GM18517 (cell line): ENCODE measurements around the gene TANC1.
A peak's percentile ranks its signal among the peaks of the same experiment; 100 is the strongest.

Source experiments
- ATAC-seq: cut with Tn5 transposase; IDR thresholded peaks from one replicate; pipeline ENCODE4 v1.9.1; 2021; ENCODE audit warnings: mild to moderate bottlenecking, moderate library complexity; ENCODE audit not compliant: unreplicated experiment

Gene TANC1

DNA sequence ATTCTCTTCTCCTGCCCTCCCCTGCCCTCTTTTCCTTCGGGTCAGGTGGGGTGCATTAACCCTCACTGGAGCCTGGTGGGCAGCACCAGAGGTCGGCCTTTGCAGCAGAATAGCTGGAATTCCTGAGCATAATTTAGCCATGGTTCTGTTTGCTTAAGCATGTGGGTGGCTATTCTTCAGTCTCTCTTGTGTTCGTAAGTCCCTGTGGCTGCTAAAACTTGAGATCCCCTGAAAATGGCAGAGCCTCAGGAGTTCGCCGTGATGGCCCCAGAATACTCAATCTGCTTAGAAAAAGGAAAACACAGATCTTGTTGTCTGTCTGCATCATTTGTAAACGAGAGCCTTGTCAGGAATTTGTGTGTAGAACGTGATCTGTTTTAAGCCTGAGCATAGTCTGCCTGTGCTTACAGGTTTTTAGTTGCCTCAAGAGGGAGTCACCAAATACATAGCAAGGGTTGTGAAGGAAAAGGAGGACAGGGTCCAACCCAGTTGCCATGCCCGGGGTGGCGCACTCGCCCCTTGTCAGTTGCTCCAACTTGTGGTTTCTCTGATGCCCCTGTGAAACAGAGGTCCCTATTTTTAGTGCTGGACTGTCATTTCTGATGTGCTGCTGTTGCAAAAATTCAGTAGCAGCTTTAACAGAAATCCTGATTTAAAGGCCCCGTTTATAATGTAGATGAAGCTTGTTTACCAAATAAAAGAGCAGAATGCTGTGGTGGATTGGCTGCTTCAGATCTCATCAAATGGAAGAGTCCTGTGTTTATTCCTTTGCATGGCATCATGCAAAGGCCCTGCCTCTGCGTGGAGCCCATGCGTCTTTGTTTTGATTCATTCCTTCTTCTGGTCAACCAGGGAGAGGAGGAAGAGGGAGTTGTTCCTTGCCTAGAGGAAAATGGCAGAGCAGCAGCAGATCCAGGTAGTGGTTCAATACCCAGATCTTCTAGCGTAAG, 243.3 kb downstream of the TANC1 start:
- no peak for ATAC-seq

DNA sequence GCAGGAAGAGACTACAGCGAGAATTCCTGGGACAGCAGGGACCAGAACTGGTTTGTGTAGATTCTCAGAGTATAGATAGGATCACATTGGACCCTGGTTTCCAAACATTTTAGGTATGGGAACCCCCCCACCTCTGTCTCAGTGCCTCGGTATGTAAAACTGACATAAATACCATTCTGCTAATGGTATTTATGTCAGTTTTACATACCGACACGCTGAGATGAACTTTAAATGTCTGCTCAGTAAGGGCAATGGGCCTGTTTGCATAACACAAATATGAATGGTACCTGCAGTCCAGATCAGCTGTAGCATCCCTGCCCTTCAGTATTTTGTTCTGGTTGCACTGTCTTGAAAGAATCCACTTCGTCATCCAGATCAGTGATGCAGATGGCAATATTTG, 244.9 kb downstream of the TANC1 start:
- no peak for ATAC-seq

DNA sequence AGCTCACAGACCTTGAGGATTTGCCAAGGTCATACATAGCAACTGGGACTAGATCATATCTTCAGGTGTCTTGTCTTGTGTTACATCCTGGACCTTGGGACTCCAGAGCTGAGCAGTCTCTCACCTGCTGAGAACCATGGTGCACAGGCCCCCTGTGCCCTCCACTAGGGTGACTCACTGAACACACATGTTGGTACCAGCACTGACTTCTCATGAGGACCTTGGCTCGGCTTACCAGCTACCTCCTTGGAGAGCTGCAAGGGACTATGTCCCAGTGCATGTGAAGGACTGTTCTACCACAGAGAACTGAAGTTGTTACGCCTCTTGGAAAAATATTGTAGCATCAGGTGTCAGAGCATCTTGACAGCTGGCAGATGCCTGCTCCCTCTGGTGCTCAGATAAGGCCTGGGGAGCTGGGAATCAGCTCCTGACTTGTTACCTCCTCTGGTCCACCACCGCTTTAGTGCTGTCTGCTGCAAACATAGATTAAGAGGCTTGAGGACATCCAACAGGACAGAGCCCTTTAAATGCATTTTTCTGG, 246.0 kb downstream of the TANC1 start:
- no peak for ATAC-seq

DNA sequence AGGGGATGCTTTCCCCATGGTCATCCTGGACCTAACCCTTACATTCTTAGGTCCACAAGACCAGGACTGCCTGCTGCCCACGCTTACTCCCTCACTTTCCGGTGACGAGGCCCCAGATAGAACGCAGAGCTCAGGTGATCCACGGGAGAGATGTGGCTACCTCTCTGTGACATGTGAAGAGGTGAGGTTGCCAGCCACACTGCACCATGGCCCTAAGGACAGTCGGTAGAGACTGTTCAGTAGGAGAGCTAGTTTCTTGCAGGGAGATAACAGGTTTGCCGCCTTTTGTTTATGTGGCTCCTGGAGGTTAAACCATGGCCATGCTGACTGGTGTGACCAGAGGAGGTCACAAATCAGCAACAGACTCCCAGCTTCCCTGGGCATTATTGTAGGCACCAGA, 246.7 kb downstream of the TANC1 start:
- no peak for ATAC-seq

DNA sequence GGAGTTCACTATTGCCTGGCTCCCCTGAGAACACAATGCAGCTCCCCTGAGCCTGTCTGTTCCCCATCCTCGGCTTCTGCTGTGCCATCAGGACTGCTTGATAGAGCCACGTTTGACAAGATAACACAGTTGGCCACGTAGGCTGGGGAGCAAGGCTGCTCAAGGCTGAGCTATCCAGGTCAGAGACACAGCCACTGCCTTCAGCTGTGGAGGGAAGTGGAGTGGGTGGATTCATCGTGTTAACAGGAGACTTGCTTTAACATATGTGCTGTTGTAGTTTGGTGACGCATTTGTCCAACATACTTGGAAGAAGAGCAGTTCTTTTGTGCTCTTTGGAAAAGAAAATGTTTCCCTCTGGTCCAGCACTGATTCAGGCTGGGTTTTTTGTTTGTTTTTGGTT, 249.2 kb downstream of the TANC1 start:
- no peak for ATAC-seq

DNA sequence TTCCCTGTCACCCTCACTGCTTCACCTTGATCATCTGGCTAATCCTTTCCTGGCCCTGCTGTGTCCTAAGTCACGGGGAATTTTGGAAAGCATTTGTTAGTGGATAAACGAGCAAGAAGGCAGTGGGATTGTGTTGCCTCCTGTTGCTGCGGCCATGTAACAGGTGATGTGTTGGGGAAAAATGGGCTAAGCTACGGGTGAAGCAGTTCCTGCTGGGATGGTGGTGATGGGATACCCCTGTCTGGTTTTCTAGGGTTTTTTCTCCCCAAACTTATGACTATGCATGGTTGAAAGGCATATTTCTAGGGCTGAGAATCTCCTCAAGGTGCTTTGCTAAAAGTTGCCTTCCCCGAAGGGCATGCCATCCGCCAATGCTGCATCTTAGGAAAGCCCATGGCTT, 249.9 kb downstream of the TANC1 start:
- no peak for ATAC-seq

DNA sequence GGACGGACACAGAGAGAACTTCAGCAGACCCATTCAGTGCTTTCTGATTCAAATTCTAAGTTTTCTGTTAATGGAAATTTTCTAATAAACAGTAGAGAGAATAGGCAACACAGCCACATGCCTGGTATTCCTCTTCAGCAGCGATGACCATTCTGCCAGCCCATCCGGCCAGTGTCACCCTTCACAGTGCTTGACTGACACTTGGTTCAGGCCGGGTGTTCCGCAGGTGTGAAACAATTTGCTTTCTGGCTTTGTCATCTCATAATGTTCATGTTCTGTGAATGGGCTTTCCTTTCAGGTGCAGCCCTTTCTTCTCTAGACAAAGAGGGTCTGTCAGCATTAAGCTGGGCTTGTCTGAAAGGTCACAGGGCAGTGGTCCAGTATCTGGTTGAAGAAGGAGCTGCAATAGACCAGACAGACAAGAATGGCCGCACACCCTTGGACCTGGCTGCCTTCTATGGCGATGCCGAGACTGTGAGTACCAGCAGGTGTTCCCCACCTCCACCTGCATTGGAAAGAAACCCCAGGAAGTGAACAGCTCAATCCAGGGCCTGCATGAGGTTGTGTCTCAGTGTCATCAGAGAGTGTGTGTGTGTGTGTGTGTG, 251.1 kb downstream of the TANC1 start:
- ATAC-seq, result no peak

DNA sequence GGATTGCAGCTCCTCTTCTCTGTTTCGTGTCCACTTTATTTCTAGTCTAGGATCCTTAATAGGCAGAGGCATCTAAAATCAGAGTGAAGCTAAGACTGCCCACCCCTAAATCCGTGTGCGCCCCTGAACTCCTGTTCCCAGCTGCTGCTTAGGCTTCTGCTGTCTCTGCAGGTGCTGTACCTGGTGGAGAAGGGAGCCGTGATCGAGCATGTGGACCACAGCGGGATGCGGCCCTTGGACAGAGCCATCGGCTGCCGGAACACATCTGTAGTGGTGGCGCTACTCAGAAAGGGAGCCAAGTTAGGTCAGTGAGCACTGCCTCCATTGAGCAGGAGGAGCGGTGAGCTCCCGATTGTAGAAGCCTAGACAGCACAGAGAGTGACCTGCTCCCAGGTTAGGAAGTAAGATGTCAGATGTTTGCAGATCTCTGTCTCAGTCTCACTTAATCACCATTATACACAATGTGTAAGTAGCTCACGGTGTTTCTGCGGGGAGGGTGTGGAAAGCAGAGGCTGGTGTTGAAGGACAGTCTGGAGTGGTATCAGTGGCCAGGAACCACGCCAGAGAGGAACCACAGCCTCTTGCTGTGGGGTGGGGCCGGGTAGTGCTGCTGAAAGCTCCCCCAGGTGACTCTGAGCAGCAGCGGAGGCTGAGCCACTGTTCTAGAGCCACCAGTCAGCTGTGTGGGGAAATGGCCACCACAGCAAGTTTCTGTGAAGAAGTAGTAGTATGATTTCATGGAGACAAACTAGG, 255.8 kb downstream of the TANC1 start:
- ATAC-seq, result no peak

DNA sequence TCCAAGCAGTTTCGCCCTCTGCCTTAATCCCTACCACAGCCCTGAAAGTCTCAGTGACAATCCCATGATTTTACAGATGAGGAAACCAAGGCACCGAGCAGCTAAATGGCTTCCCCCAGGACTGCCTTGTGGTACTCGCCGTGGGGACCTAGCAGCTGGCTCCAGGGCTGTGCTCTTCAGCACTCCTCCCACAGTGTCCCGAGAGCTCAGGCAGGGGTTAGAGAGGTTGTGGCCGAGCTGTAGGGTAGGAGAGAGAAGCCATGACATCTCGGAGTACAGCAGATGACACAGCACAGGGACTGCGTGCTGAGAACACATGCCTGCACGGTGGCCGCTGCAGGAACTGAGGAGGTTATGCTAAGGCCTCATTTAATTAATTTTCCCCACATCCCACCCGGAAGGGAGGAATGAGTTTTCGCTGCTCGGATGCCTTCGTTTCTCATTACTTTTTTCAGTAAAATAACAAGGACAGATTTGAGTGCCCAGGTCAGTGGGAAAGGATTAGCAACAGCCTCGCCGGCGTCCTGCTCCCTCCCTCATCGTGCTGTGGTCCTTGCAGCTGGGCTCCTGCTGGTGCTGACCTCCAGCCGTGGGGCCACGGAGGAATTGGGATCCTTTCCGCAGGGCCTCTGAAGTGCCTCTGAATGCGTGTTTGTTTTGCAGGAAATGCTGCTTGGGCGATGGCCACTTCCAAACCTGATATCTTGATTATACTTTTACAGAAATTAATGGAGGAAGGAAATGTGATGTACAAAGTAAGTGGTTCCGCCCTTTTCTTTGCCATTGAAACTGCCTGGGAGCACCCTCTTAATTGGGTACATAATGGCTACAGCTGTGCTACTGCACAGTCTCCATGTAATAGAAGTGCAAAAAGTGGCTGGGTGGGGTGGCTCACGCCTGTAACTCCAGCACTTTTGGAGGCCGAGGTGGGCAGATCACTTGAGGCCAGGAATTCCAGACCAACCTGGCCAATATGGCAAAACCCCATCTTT, 256.9 kb downstream of the TANC1 start:
- no peak for ATAC-seq

DNA sequence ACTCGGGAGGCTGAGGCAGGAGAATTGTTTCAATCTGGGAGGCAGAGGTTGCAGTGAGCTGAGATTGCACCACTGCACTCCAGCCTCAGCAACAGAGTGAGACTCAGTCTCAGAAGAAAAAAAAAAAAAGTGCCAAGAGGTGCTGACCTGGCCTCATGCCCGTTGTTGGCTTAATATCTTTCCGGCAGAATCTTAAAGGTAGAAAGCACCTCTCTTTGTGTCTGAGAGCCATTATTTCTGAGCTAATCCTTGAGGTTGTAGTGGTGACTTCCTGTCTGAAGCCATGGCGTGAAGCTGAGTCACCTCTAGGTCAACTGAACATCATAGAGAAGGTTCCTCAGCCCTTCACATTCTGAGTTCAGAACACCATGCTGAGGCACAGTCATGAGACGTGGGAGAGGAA, 257.6 kb downstream of the TANC1 start:
- peak; percentile 43 for ATAC-seq

DNA sequence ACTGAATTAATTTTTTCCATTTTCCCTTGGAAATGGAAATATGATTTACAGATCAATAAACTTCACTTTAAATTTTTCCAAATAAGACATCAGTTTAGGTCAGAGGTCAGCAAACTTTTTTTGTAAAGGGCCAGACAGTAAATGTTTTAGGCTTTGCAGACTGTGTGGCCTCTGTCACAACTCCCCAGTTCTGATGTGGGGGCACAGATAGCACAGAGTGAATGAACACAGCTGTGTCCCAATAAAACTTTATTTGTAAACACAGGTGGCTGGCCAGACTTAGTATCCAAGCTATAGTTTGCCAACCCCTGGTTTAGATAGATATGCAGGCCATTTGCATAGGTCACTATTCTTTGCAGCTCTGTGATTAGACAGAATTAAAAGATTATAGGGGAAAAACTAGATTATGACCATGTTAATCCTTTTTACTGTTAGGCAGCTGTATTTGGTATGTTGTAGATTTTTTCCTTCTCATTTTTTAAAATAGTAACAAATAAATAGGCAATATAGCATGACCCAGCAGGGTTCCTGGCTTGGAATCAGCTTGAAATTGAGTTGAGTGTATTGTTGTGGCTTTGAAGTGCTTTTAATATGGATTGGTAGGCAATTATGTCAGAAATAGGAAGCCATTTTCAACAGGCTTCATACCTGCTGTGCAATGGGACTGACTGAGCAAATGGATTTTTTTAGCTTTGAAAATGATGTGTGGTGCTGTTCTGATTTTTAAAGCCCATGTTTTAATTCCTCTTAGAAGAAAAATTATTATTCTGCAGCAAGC, 258.4 kb downstream of the TANC1 start:
- no peak for ATAC-seq

DNA sequence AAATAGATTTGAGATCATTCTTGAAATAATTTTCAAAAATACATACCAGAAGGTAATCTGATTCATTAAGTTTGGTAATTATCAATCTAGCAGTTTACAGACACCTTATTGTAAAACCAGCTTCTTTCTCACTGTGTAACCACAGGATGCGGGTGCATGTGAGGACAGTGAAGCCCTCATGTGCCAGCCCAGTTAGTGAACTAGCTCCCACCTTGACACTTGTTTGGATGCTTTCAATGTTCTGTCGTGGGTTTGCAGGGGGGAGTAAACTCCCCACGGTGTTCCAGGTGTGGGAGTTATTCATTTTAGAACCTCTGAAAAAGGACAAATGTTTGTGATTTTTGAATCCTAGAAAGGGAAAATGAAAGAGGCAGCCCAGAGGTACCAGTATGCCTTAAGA, 259.0 kb downstream of the TANC1 start:
- ATAC-seq, result no peak

DNA sequence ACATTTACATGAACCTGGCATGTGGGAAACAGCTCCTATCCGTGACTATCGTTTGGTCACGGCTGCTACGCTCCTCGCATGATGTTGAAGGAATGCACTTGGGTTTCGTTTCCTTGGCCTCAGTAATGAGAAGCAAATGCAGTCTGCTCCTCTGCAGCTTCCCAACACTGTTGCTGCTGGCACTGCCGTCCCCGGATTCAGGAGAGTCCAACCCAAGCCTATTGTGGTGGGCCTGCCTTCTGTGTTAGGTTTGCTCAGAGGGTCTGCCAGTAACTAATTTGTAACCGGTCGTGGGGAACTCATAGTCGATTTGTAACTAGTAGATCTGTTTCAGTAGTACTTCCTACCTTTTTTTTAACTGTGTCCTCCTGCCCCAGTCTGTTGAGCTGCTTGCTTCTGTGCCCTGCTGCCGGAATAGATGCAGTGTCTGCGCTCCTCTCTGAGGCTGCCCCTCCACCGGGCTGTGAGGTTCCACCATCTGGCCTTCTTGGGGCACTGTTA, 259.7 kb downstream of the TANC1 start:
- ATAC-seq, result no peak

DNA sequence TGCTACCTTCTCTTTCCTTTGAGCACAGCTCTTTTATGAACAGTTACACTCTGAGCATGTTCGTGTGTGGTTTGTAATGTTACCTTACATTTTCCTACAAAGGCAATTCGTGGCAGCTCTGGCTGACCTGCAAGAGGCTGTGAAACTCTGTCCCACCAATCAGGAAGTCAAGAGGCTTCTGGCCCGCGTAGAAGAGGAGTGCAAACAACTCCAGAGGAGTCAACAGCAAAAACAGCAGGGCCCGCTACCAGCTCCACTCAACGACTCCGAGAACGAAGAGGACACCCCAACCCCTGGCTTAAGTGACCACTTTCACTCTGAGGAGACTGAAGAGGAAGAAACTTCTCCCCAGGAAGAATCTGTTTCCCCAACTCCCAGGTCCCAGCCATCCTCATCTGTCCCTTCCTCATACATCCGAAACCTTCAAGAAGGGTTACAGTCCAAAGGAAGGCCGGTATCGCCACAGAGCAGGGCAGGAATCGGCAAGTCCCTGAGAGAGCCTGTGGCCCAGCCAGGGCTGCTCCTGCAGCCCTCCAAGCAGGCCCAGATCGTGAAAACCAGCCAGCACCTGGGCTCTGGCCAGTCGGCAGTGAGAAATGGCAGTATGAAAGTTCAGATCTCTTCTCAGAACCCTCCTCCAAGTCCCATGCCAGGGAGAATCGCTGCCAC, 261.2 kb downstream of the TANC1 start:
- ATAC-seq, result no peak

DNA sequence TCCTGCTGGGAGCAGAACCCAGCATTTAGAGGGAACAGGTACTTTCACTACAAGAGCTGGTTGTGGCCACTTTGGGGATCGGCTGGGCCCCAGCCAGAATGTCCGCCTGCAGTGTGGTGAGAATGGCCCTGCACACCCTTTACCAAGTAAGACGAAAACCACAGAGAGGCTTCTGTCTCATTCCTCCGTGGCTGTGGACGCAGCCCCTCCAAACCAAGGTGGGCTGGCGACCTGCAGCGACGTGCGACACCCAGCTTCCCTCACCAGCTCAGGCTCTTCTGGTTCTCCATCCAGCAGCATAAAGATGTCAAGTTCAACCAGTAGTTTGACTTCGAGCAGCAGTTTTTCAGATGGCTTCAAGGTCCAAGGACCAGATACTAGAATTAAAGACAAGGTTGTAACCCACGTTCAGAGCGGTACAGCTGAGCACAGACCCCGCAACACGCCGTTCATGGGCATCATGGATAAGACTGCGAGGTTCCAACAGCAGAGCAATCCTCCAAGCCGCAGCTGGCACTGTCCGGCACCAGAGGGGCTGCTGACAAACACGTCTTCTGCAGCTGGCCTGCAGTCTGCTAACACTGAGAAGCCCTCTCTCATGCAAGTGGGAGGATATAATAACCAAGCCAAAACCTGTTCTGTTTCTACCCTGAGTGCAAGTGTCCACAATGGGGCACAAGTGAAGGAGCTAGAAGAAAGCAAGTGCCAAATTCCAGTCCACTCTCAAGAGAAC, 261.9 kb downstream of the TANC1 start:
- ATAC-seq, result no peak

DNA sequence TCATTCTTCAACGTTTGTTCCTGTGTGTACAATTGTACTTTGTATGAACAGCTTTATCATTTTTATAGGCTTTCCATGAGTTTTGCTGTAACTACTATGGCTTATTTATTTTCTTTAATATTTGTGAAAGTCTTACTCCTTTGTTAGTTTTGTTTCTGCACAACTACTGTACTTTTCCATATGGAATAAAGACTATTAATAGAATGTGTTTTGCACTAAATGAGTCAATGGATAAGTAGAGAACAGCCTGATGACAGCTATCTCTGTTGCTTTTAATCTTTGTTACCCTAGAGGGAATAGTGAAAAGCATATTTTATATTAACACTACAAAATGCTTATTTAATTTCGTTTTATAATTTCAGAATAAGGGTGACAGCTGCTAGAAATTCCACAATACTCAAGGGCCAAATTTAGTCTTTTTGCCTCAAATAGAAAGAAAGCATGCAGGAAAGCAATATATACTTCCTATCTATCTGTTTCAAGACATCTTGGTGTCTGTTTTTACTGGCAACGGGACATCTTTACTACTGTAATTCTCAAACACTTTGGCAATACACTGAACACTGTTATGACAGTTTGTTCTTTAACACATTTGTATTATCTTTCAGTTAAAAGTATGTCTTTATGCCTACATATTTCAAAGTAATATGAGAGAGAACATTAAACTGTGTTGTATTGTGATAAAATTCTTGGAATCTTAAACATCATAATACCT, 264.2 kb downstream of the TANC1 start:
- no peak for ATAC-seq

DNA sequence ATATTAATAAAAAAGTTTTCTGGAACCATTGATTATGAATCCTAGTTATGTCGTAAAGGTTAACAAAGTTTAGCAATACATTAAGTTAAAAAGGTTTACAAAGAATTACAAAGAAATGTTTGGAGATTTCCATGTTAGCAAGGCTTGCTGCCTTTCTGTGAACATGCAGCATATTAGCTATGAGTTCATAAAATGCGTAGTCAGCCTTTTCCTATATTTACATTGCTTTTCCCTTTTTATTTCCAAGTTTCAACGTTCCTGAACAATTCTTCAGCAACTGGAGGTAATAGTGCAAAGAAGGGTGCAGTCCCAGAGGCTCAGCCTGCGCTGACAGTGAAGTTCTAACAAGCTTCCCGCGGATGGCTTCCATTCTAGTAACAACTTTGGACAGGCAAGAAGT, 266.4 kb downstream of the TANC1 start:
- ATAC-seq, result no peak
